Smooth muscle cell (in vitro differentiated cells): Measurements from ENCODE around the gene UGT3A1. TPM values are rescaled to one million over a fixed set of nuclear protein-coding genes. Genes with fewer than 3 reads are reported as not detected.
A peak's percentile ranks its signal among the peaks of the same experiment; 100 is the strongest.

ENCODE experiments used
- DNase-seq: peaks from one replicate; lab custom pipeline; 2025; ENCODE audit not compliant: unreplicated experiment; lab: John Stamatoyannopoulos, UW
- H2AFZ ChIP-seq: fragments of 200-600 bp; sonication (generic); 2 replicates; pipeline ENCODE4 v1.6.0; 2016; ENCODE audit warnings: antibody characterized with exemption, low read depth, mild to moderate bottlenecking
- H3F3A ChIP-seq: fragments of 200-600 bp; sonication (generic); 2 replicates; pipeline ENCODE4 v1.6.0; 2017; ENCODE audit warnings: antibody characterized with exemption, low read depth
- H3K27ac ChIP-seq: fragments of 200-600 bp; sonication (generic); 2 replicates; pipeline ENCODE4 v1.5.1; 2016; ENCODE audit warnings: low read depth, mild to moderate bottlenecking
- H3K27me3 ChIP-seq: fragments of 200-600 bp; sonication (generic); 2 replicates; pipeline ENCODE4 v1.6.1; 2016; ENCODE audit warnings: low read depth, mild to moderate bottlenecking
- H3K36me3 ChIP-seq: fragments of 200-600 bp; sonication (generic); 2 replicates; pipeline ENCODE4 v1.5.1; 2016; ENCODE audit warnings: low read depth
- H3K4me1 ChIP-seq: fragments of 200-600 bp; sonication (generic); 2 replicates; pipeline ENCODE4 v1.5.1; 2016; ENCODE audit warnings: low read depth
- H3K4me2 ChIP-seq: fragments of 200-600 bp; sonication (generic); 2 replicates; pipeline ENCODE4 v1.6.0; 2016; ENCODE audit warnings: mild to moderate bottlenecking
- H3K4me3 ChIP-seq: fragments of 200-600 bp; sonication (generic); 2 replicates; pipeline ENCODE4 v1.5.1; 2016; ENCODE audit warnings: mild to moderate bottlenecking
- H3K79me2 ChIP-seq: fragments of 200-600 bp; sonication (generic); 2 replicates; pipeline ENCODE4 v1.6.0; 2016; ENCODE audit warnings: low read depth, mild to moderate bottlenecking
- H3K9ac ChIP-seq: fragments of 200-600 bp; sonication (generic); 2 replicates; pipeline ENCODE4 v1.6.0; 2016; ENCODE audit warnings: low read depth
- H3K9me3 ChIP-seq: fragments of 200-600 bp; sonication (generic); replicated peaks from 2 replicates; pipeline ENCODE4 v1.5.1; 2016; ENCODE audit warnings: low read depth
- H4K20me1 ChIP-seq: fragments of 200-600 bp; sonication (generic); 2 replicates; pipeline ENCODE4 v1.6.0; 2016; ENCODE audit warnings: low read depth
- CTCF ChIP-seq: fragments of 200-600 bp; sonication (generic); IDR thresholded peaks from 2 replicates; pipeline ENCODE4 v1.5.1; 2017; ENCODE audit warnings: borderline replicate concordance, mild to moderate bottlenecking, antibody characterized with exemption; ENCODE audit not compliant: insufficient read depth, poor library complexity, severe bottlenecking
- WGBS: methylation state at CpG from one replicate; pipeline ENCODE4 v1.1.7; 2016; ENCODE audit warnings: low lambda C conversion rate; 5-methylcytosine and 5-hydroxymethylcytosine counted together
- polyA plus RNA-seq: library from polyadenylated mRNA; unstranded; fragments of >200 nt; fragmentation: Nextera tagmentation; extraction: Ambion mirVana; gene quantifications from 2 replicates; pipeline ENCODE4 v1.2.1, GENCODE V29; 2016
- total RNA-seq: library from RNA; depleted of rRNA; stranded (reverse); fragments of >200 nt; gene quantifications from 2 replicates; pipeline ENCODE4 v1.2.3, GENCODE V29; 2014

The UGT3A1 gene
- total and polyA plus RNA-seq, 2 experiments from 2014 or later, result not detected

DNA sequence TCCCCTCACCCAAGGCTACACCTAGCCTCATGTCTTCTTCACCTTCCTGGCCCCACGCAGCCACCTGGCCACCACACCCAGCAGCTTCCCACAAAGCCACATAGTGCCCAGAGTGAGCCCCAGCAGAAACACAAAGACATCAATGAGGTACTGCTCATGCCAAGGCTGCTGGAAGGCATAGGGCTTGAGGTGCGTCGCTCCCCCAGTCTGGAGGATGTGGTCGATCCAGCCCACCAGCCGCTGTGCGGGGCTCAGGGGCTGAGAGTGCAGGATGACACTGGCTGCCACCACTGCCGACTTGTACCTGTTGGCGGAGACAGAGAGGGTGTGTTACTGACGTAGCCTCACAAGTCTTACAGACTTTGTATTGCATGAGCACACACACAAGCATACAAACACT lies 37.0 kb downstream of the UGT3A1 start:
- Histone ChIP-seq H3K27ac (no peak overlapping the region), H4K20me1 (no peaks in the 10 kb centered on the region), H2AFZ (no peak overlapping the region), H3F3A (no peaks in the 10 kb centered on the region), H3K36me3 (no peaks in the 10 kb centered on the region), H3K4me1 (no peaks in the 10 kb centered on the region), H3K9ac (no peak overlapping the region), H3K9me3 (no peaks in the 10 kb centered on the region), H3K79me2 (no peaks in the 10 kb centered on the region), H3K4me2 (no peak overlapping the region), H3K4me3 (no peak overlapping the region), H3K27me3 (peaks cover 67% of the 10 kb centered on the region)
- 76% methylated on average over 9 of the region's 9 CpGs for WGBS
- no peak for DNase-seq
- TF ChIP-seq CTCF, result no peak

GRCh38 chr5:35947085-35947484 lies 44.1 kb downstream of the UGT3A1 start:
- Histone ChIP-seq H3K27me3 (peaks cover 21% of the 10 kb centered on the region), H4K20me1 (no peaks in the 10 kb centered on the region), H3K4me2 (no peak overlapping the region), H3K4me3 (no peak overlapping the region), H3K79me2 (no peaks in the 10 kb centered on the region), H3K4me1 (no peaks in the 10 kb centered on the region), H2AFZ (no peak overlapping the region), H3K9me3 (no peaks in the 10 kb centered on the region), H3K9ac (no peak overlapping the region), H3K36me3 (no peaks in the 10 kb centered on the region), H3F3A (no peaks in the 10 kb centered on the region), H3K27ac (no peak overlapping the region)
- 88% methylated on average over 5 of the region's 5 CpGs for WGBS
- DNase-seq, result no peak
- no peak for TF ChIP-seq CTCF

- Histone ChIP-seq H3F3A (no peaks in the 10 kb centered on the region), H3K4me3 (no peak overlapping the region), H3K9me3 (no peaks in the 10 kb centered on the region), H3K27ac (no peak overlapping the region), H3K4me2 (no peak overlapping the region), H3K4me1 (no peaks in the 10 kb centered on the region), H3K79me2 (no peaks in the 10 kb centered on the region), H2AFZ (no peak overlapping the region), H3K9ac (no peak overlapping the region), H3K36me3 (no peaks in the 10 kb centered on the region), H4K20me1 (no peaks in the 10 kb centered on the region), H3K27me3 (peaks cover 6% of the 10 kb centered on the region)
- DNase-seq, result no peak
- 91% methylated on average over 3 of the region's 3 CpGs for WGBS
- TF ChIP-seq CTCF, result peak; percentile 34
Observed at GRCh38 chr5:35939639-35940038, 51.6 kb downstream of the UGT3A1 start.

DNA sequence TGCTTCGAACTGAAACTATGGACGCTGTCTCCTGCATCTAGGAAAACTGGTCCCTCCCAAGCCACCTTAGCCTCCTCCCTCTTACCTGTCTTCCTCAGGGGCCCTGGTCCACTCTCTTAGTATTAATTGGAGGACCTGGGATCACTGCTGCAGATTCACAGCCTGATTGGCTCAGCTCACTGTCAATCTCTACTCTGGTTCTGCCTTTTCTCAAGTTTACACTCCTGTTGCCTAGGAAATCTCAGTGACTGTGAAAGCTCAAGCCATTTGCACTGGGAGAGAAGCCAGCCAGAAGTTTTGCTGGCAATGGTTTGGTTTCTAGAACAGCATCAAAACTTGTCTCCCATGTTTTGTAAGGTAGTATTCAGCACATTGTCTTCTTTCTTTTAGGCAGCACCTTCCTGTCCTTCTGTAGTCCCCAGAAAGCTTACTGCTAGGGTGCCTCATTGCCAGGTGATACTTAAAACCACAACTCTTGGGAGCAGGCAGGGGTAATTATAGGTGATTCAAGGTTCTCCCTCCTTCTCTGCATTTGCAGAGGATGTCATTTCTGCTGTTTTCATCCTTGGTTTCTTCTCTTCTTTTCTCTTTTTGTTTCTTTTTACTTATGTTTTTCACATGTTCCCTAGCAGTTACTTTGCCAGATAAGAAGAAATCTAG lies 52.5 kb downstream of the UGT3A1 start, which contains the start of gene CAPSL:
CAPSL (minus strand) TSS at position 55 of the 660 bp plus-strand sequence. CDS start 17,502 bp downstream, outside the sequence.
- no peak within 1 kb of the TSS for H3K4me2 ChIP-seq
- H3K27me3 ChIP-seq, result peaks cover 6% of the 10 kb centered on the region
- no peak within 1 kb of the TSS for H2AFZ ChIP-seq
- H3K27ac ChIP-seq, result peak within 1 kb of the TSS; percentile 61
- no peak for TF ChIP-seq CTCF
- H3K9me3 ChIP-seq, result no peaks in the 10 kb centered on the region
- DNase-seq, result no peak
- no peaks in the 10 kb centered on the region for H4K20me1 ChIP-seq
- 38% methylated on average over 2 of the region's 2 CpGs for WGBS
- H3K4me1 ChIP-seq, result no peaks in the 10 kb centered on the region
- H3K79me2 ChIP-seq, result no peaks in the 10 kb centered on the region
- no peaks in the 10 kb centered on the region for H3F3A ChIP-seq
- no peak within 1 kb of the TSS for H3K4me3 ChIP-seq
- no peaks in the 10 kb centered on the region for H3K36me3 ChIP-seq
- no peak within 1 kb of the TSS for H3K9ac ChIP-seq
